ENCODE results near the gene SEMA5B. TPM values are rescaled to one million over a fixed set of nuclear protein-coding genes. Genes with fewer than 3 reads are reported as not detected.

Gene SEMA5B
- polyA plus RNA-seq, 1 donor from 2014 or later: 7.0 TPM

- H3K9ac ChIP-seq (ENCODE audit: low read length): no peak overlapping the region
- H3K4me2 ChIP-seq (ENCODE audit: low read length): no peak overlapping the region
- peaks cover 17% of the 10 kb centered on the region for H3K27me3 ChIP-seq (ENCODE audit: insufficient read depth, low read depth, low read length)
- H3K9me3 ChIP-seq (ENCODE audit: low read length): no peaks in the 10 kb centered on the region
- H3K9me2 ChIP-seq (ENCODE audit: insufficient read depth, low read length): no peaks in the 10 kb centered on the region
- no peaks in the 10 kb centered on the region for H3K36me3 ChIP-seq (ENCODE audit: insufficient read depth, low read length)
- no peak overlapping the region for H3K4me3 ChIP-seq (ENCODE audit: low read length)
- H3F3A ChIP-seq (ENCODE audit: insufficient read depth, low read length, poor library complexity, severe bottlenecking): no peaks in the 10 kb centered on the region
- H3K27ac ChIP-seq (ENCODE audit: low read length): no peak overlapping the region
- H2AFZ ChIP-seq (ENCODE audit: low read depth, low read length): no peak overlapping the region
- no peaks in the 10 kb centered on the region for H3K79me2 ChIP-seq (replicated peaks; ENCODE audit: insufficient read depth, low read length)
- no peaks in the 10 kb centered on the region for H4K20me1 ChIP-seq (ENCODE audit: insufficient read depth)
- TF ChIP-seq EZH2 (IDR thresholded peaks at IDR 0.05; ENCODE audit: borderline replicate concordance, insufficient read depth, low read length, poor library complexity, severe bottlenecking) (no peak), SMC3 (conservative IDR thresholded peaks at IDR 0.05; ENCODE audit: poor library complexity) (no peak), EP300 (conservative IDR thresholded peaks at IDR 0.05; ENCODE audit: poor library complexity, severe bottlenecking) (no peak), RAD21 (conservative IDR thresholded peaks at IDR 0.05) (no peak), MXI1 (conservative IDR thresholded peaks at IDR 0.05; ENCODE audit: poor library complexity, severe bottlenecking) (no peak), POLR2AphosphoS5 (IDR thresholded peaks at IDR 0.05) (no peak), TAF1 (IDR thresholded peaks at IDR 0.05; ENCODE audit: low read depth) (no peak)
- TF ChIP-seq, protein P1, sequence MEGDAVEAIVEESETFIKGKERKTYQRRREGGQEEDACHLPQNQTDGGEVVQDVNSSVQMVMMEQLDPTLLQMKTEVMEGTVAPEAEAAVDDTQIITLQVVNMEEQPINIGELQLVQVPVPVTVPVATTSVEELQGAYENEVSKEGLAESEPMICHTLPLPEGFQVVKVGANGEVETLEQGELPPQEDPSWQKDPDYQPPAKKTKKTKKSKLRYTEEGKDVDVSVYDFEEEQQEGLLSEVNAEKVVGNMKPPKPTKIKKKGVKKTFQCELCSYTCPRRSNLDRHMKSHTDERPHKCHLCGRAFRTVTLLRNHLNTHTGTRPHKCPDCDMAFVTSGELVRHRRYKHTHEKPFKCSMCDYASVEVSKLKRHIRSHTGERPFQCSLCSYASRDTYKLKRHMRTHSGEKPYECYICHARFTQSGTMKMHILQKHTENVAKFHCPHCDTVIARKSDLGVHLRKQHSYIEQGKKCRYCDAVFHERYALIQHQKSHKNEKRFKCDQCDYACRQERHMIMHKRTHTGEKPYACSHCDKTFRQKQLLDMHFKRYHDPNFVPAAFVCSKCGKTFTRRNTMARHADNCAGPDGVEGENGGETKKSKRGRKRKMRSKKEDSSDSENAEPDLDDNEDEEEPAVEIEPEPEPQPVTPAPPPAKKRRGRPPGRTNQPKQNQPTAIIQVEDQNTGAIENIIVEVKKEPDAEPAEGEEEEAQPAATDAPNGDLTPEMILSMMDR (IDR thresholded peaks at IDR 0.05; ENCODE audit: poor library complexity, severe bottlenecking): no peak
- TF ChIP-seq, protein P2, sequence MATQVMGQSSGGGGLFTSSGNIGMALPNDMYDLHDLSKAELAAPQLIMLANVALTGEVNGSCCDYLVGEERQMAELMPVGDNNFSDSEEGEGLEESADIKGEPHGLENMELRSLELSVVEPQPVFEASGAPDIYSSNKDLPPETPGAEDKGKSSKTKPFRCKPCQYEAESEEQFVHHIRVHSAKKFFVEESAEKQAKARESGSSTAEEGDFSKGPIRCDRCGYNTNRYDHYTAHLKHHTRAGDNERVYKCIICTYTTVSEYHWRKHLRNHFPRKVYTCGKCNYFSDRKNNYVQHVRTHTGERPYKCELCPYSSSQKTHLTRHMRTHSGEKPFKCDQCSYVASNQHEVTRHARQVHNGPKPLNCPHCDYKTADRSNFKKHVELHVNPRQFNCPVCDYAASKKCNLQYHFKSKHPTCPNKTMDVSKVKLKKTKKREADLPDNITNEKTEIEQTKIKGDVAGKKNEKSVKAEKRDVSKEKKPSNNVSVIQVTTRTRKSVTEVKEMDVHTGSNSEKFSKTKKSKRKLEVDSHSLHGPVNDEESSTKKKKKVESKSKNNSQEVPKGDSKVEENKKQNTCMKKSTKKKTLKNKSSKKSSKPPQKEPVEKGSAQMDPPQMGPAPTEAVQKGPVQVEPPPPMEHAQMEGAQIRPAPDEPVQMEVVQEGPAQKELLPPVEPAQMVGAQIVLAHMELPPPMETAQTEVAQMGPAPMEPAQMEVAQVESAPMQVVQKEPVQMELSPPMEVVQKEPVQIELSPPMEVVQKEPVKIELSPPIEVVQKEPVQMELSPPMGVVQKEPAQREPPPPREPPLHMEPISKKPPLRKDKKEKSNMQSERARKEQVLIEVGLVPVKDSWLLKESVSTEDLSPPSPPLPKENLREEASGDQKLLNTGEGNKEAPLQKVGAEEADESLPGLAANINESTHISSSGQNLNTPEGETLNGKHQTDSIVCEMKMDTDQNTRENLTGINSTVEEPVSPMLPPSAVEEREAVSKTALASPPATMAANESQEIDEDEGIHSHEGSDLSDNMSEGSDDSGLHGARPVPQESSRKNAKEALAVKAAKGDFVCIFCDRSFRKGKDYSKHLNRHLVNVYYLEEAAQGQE (IDR thresholded peaks at IDR 0.05; ENCODE audit: borderline replicate concordance): no peak
These were observed 36.9 kb upstream of the SEMA5B start for GRCh38 chr3:123064506-123064905.

- H4K20me1 ChIP-seq (ENCODE audit: insufficient read depth): no peaks in the 10 kb centered on the region
- H2AFZ ChIP-seq (ENCODE audit: low read depth, low read length): no peak overlapping the region
- TF ChIP-seq EP300 (conservative IDR thresholded peaks at IDR 0.05; ENCODE audit: poor library complexity, severe bottlenecking): no peak
- no peak for TF ChIP-seq EZH2 (IDR thresholded peaks at IDR 0.05; ENCODE audit: borderline replicate concordance, insufficient read depth, low read length, poor library complexity, severe bottlenecking)
- no peak for TF ChIP-seq TAF1 (IDR thresholded peaks at IDR 0.05; ENCODE audit: low read depth)
- TF ChIP-seq, protein P1 (IDR thresholded peaks at IDR 0.05; ENCODE audit: poor library complexity, severe bottlenecking): no peak
- TF ChIP-seq POLR2AphosphoS5 (IDR thresholded peaks at IDR 0.05): no peak
- TF ChIP-seq MXI1 (conservative IDR thresholded peaks at IDR 0.05; ENCODE audit: poor library complexity, severe bottlenecking): no peak
- TF ChIP-seq, protein P2 (IDR thresholded peaks at IDR 0.05; ENCODE audit: borderline replicate concordance): no peak
- no peak for TF ChIP-seq SMC3 (conservative IDR thresholded peaks at IDR 0.05; ENCODE audit: poor library complexity)
- TF ChIP-seq RAD21 (conservative IDR thresholded peaks at IDR 0.05): no peak
- no peak overlapping the region for H3K27ac ChIP-seq (ENCODE audit: low read length)
- H3F3A ChIP-seq (ENCODE audit: insufficient read depth, low read length, poor library complexity, severe bottlenecking): no peaks in the 10 kb centered on the region
- H3K27me3 ChIP-seq (ENCODE audit: insufficient read depth, low read depth, low read length): peaks cover 10% of the 10 kb centered on the region
- H3K9ac ChIP-seq (ENCODE audit: low read length): no peak overlapping the region
- no peaks in the 10 kb centered on the region for H3K36me3 ChIP-seq (ENCODE audit: insufficient read depth, low read length)
- H3K4me3 ChIP-seq (ENCODE audit: low read length): no peak overlapping the region
- H3K79me2 ChIP-seq (replicated peaks; ENCODE audit: insufficient read depth, low read length): no peaks in the 10 kb centered on the region
- no peak overlapping the region for H3K4me2 ChIP-seq (ENCODE audit: low read length)
- H3K9me3 ChIP-seq (ENCODE audit: low read length): no peaks in the 10 kb centered on the region
- H3K9me2 ChIP-seq (ENCODE audit: insufficient read depth, low read length): no peaks in the 10 kb centered on the region
These were observed 35.5 kb upstream of the SEMA5B start for GRCh38 chr3:123063034-123063433.
